SK-N-SH (cell line): ENCODE results near the gene DHRS13. TPM values are rescaled to one million over a fixed set of nuclear protein-coding genes. Genes with fewer than 3 reads are reported as not detected.

ENCODE experiments used
- CTCF ChIA-PET: fragments of 300-600, 350-600 bp; formaldehyde crosslinking; extraction: SDS; loops from one replicate; lab custom pipeline; 2021; lab: Yijun Ruan, JAX
- POLR2A ChIA-PET: fragments of 350-600 bp; sonication (Branson Sonifier 250); formaldehyde crosslinking; extraction: SDS; loops from one replicate; lab custom pipeline; 2020; ENCODE audit warnings: antibody characterized with exemption, inconsistent platforms; lab: Yijun Ruan, JAX
- DNase-seq: peaks from one replicate; pipeline ENCODE4 v3.0.0; 2012
- H2AFZ ChIP-seq: fragments of 200-600 bp; sonication (generic); 2 replicates; pipeline ENCODE4 v1.8.1; 2016; ENCODE audit warnings: antibody characterized with exemption, mild to moderate bottlenecking, low read depth
- H3F3A ChIP-seq: fragments of 200-600 bp; sonication (generic); replicated peaks from 2 replicates; pipeline ENCODE3; 2016; ENCODE audit warnings: antibody characterized with exemption, mild to moderate bottlenecking; ENCODE audit not compliant: insufficient read depth
- H3K27ac ChIP-seq, 2 experiments: fragments of 200-500 bp in 1 of 2; fragments of 200-600 bp in 1 of 2; sonication (Bioruptor generic) in 1 of 2; sonication (generic), shearing (Covaris generic) in 1 of 2; 2 replicates each; pipeline versions ENCODE4 v1.5.1 to v1.6.1; 2014 to 2016; ENCODE audit warnings: low read depth in 2 of 2, inconsistent platforms in 1 of 2, low read length in 1 of 2, mild to moderate bottlenecking in 1 of 2, mixed read lengths in 1 of 2
- H3K27me3 ChIP-seq: fragments of 200-600 bp; sonication (generic), shearing (Covaris generic); 2 replicates; pipeline ENCODE4 v1.6.1; 2016; ENCODE audit warnings: mixed run types; ENCODE audit not compliant: insufficient read depth
- H3K36me3 ChIP-seq, 2 experiments: fragments of 200-500 bp in 1 of 2; fragments of 200-600 bp in 1 of 2; sonication (Bioruptor generic) in 1 of 2; sonication (generic) in 1 of 2; replicated peaks in 1 of 2; 2 replicates each; pipeline versions ENCODE3 to v1.5.1; 2014 to 2016; ENCODE audit warnings: low read length in 1 of 2, mild to moderate bottlenecking in 1 of 2; ENCODE audit not compliant: insufficient read depth in 2 of 2, control insufficient read depth in 1 of 2
- H3K4me1 ChIP-seq, 2 experiments: fragments of 200-500 bp in 1 of 2; fragments of 200-600 bp in 1 of 2; sonication (Bioruptor generic) in 1 of 2; sonication (generic), shearing (Covaris generic) in 1 of 2; 2 replicates each; pipeline versions ENCODE4 v1.5.1 to v1.6.1; 2014 to 2016; ENCODE audit warnings: low read depth in 1 of 2, low read length in 1 of 2, mixed run types in 1 of 2; ENCODE audit not compliant: insufficient read depth in 2 of 2, control insufficient read depth in 1 of 2
- H3K4me2 ChIP-seq: fragments of 200-600 bp; sonication (generic), shearing (Covaris generic); 2 replicates; pipeline ENCODE4 v1.6.1; 2017; ENCODE audit warnings: mixed run types
- H3K4me3 ChIP-seq, 2 experiments: fragments of 200-500 bp in 1 of 2; fragments of 200-600 bp in 1 of 2; sonication (Bioruptor generic) in 1 of 2; sonication (generic), shearing (Covaris generic) in 1 of 2; 2 replicates each; pipeline versions ENCODE4 v1.5.1 to v1.8.1; 2014 to 2016; ENCODE audit warnings: low read depth in 2 of 2, inconsistent platforms in 1 of 2, low read length in 1 of 2, mild to moderate bottlenecking in 1 of 2, mixed read lengths in 1 of 2, moderate library complexity in 1 of 2
- H3K79me2 ChIP-seq: fragments of 200-600 bp; sonication (generic); 2 replicates; pipeline ENCODE4 v1.8.1; 2017; ENCODE audit warnings: mild to moderate bottlenecking; ENCODE audit not compliant: insufficient read depth
- H3K9ac ChIP-seq: fragments of 200-600 bp; sonication (generic); 2 replicates; pipeline ENCODE4 v1.6.1; 2017; ENCODE audit warnings: mixed run types
- H3K9me2 ChIP-seq: fragments of 200-600 bp; sonication (generic); 2 replicates; pipeline ENCODE4 v1.6.1; 2017; ENCODE audit warnings: mixed run types
- H3K9me3 ChIP-seq: fragments of 200-600 bp; sonication (generic); 2 replicates; pipeline ENCODE4 v1.6.1; 2017; ENCODE audit warnings: mixed run types, mild to moderate bottlenecking, moderate library complexity
- H4K20me1 ChIP-seq: fragments of 200-600 bp; sonication (generic); 2 replicates; pipeline ENCODE4 v1.6.1; 2017; ENCODE audit warnings: mild to moderate bottlenecking, mixed run types; ENCODE audit not compliant: insufficient read depth
- CHD2 ChIP-seq: fragments of 150-350 bp; IDR thresholded peaks from 2 replicates; pipeline ENCODE4 v1.6.1; 2018; ENCODE audit warnings: low read length; ENCODE audit not compliant: partially characterized antibody
- ELF1 ChIP-seq: IDR thresholded peaks from 2 replicates; pipeline ENCODE4 v1.4.0; 2012
- EZH2phosphoT487 ChIP-seq: fragments of 200-600 bp; sonication (generic); IDR thresholded peaks from 2 replicates; pipeline ENCODE4 v1.6.1; 2017; ENCODE audit warnings: low read depth, mixed run types, mild to moderate bottlenecking, antibody characterized with exemption, moderate library complexity, borderline replicate concordance
- FOSL2 ChIP-seq: IDR thresholded peaks from 2 replicates; pipeline ENCODE4 v1.4.0; 2012; ENCODE audit warnings: low read depth, mild to moderate bottlenecking, moderate library complexity, borderline replicate concordance
- GABPA ChIP-seq: IDR thresholded peaks from 2 replicates; pipeline ENCODE4 v1.4.0; 2012; ENCODE audit warnings: low read depth, mild to moderate bottlenecking
- JUND ChIP-seq: IDR thresholded peaks from 2 replicates; pipeline ENCODE4 v1.4.0; 2012
- MAX ChIP-seq: IDR thresholded peaks from 2 replicates; pipeline ENCODE4 v1.4.0; 2012; ENCODE audit warnings: low read depth
- MXI1 ChIP-seq: IDR thresholded peaks from 2 replicates; pipeline ENCODE4 v1.6.1; 2012; ENCODE audit warnings: mild to moderate bottlenecking, low read depth, low read length, improper control_type of control experiment
- POLR2AphosphoS5 ChIP-seq: IDR thresholded peaks from 2 replicates; pipeline ENCODE4 v1.6.1; 2012; ENCODE audit warnings: low read depth, low read length
- RAD21 ChIP-seq: IDR thresholded peaks from 2 replicates; pipeline ENCODE4 v1.6.1; 2012; ENCODE audit warnings: mild to moderate bottlenecking, low read length
- REST ChIP-seq: IDR thresholded peaks from 2 replicates; pipeline ENCODE4 v1.6.1; 2012; ENCODE audit warnings: mild to moderate bottlenecking, low read depth, low read length, moderate library complexity
- RXRA ChIP-seq: IDR thresholded peaks from 2 replicates; pipeline ENCODE4 v1.4.0; 2012; ENCODE audit warnings: low read depth, mild to moderate bottlenecking, borderline replicate concordance
- SIN3A ChIP-seq: IDR thresholded peaks from 2 replicates; pipeline ENCODE4 v1.6.1; 2012; ENCODE audit warnings: low read depth, mild to moderate bottlenecking, low read length, moderate library complexity, borderline replicate concordance
- TAF1 ChIP-seq: IDR thresholded peaks from 2 replicates; pipeline ENCODE4 v1.6.1; 2012; ENCODE audit warnings: low read depth, mild to moderate bottlenecking, low read length, moderate library complexity, borderline replicate concordance
- TCF12 ChIP-seq: IDR thresholded peaks from 2 replicates; pipeline ENCODE4 v1.4.0; 2012
- TEAD4 ChIP-seq: IDR thresholded peaks from 2 replicates; pipeline ENCODE4 v1.4.0; 2012; ENCODE audit warnings: mild to moderate bottlenecking, borderline replicate concordance; ENCODE audit not compliant: insufficient read depth
- USF2 ChIP-seq: fragments of 150-350 bp; IDR thresholded peaks from 2 replicates; pipeline ENCODE4 v1.6.1; 2017; ENCODE audit warnings: antibody characterized with exemption, low read length, low read depth, borderline replicate concordance
- YY1 ChIP-seq: IDR thresholded peaks from 2 replicates; pipeline ENCODE4 v1.4.0; 2012; ENCODE audit warnings: low read depth, mild to moderate bottlenecking
- ZBTB33 ChIP-seq: IDR thresholded peaks from 2 replicates; pipeline ENCODE4 v1.4.0; 2012; ENCODE audit warnings: low read depth, borderline replicate concordance
- WGBS: methylation state at CpG from one replicate; pipeline ENCODE4 v1.1.6; 2017; ENCODE audit warnings: low lambda C conversion rate; 5-methylcytosine and 5-hydroxymethylcytosine counted together
- polyA plus RNA-seq, 3 experiments: library from polyadenylated mRNA; depleted of rRNA; stranded (reverse); fragments of >200 nt; gene quantifications; 2 replicates each; pipeline ENCODE4 v1.2.3, GENCODE V29; 2012

The DHRS13 gene
- polyA plus RNA-seq, 1 of the 3 experiments (the other 2 are of a cell fraction): 7.4 TPM

- TF ChIP-seq USF2: no peak
- TF ChIP-seq SIN3A: peak; percentile 95
- peak; percentile 55 for TF ChIP-seq RAD21
- no peak for TF ChIP-seq FOSL2
- no peak for TF ChIP-seq GABPA
- TF ChIP-seq REST: no peak
- no peak for TF ChIP-seq RXRA
- no peak for TF ChIP-seq EZH2phosphoT487
Observed at GRCh38 chr17:28902819-28903545, at the start of gene DHRS13 (continued).

- no peaks in the 10 kb centered on the region for H3K9me3 ChIP-seq
- peak overlapping the region; percentile 99 to 100 for H3K27ac ChIP-seq
- POLR2A ChIA-PET: interaction anchor here (0.6 to 1.3 kb wide), 10 partner anchors 13 to 233 kb away, joined by 3 to 8 read pairs (median 4); partner anchors contain the start of genes FLOT2, RPL23A and SEZ6
- H3K4me1 ChIP-seq: peaks cover 14 to 24% of the 10 kb centered on the region in 2 experiments
- CTCF ChIA-PET: interaction anchor here (0.6 to 15.3 kb wide), 36 partner anchors 8 to 642 kb away, joined by 3 to 947 read pairs (median 5); partner anchors contain the start of genes DHRS13, MYO18A, RPL23A and TLCD1
- 5% methylated on average over 35 of the region's 36 CpGs for WGBS
- H2AFZ ChIP-seq: peak overlapping the region; percentile 79
- peaks cover 38% of the 10 kb centered on the region for H3K79me2 ChIP-seq
- peak; percentile 96 for TF ChIP-seq YY1
- no peak; the same call in 1 of the 2 replicates for TF ChIP-seq TAF1
- peak; percentile 100 for TF ChIP-seq CHD2
- peak; percentile 77 for TF ChIP-seq MXI1
- peak; percentile 96; the same call in 1 of the 2 replicates for TF ChIP-seq SIN3A
- TF ChIP-seq JUND: no peak
- peak; percentile 89 for TF ChIP-seq ELF1
- TF ChIP-seq POLR2AphosphoS5: peak; percentile 54
- peak; percentile 87 for TF ChIP-seq GABPA
- peak; percentile 85 for TF ChIP-seq MAX
- TF ChIP-seq TEAD4: no peak
- TF ChIP-seq TCF12: peak; percentile 53; the same call in 1 of the 2 replicates
- peak; percentile 100 for TF ChIP-seq ZBTB33
- H3K4me2 ChIP-seq: peak overlapping the region; percentile 96
- H3F3A ChIP-seq: peaks cover 24% of the 10 kb centered on the region
- peak overlapping the region; percentile 80 to 81 for H3K4me3 ChIP-seq
- H3K27me3 ChIP-seq: no peaks in the 10 kb centered on the region
- peak; percentile 88 for DNase-seq
- no peaks in the 10 kb centered on the region for H4K20me1 ChIP-seq
- H3K9me2 ChIP-seq: no peaks in the 10 kb centered on the region
- H3K9ac ChIP-seq: peak overlapping the region; percentile 87
- H3K36me3 ChIP-seq: peaks cover 4 to 8% of the 10 kb centered on the region in 2 experiments
Observed at GRCh38 chr17:28951991-28952975, 49.4 kb upstream of the DHRS13 start.
